ENCODE data around the gene HSPA1B.

- TF ChIP-seq, protein P1, sequence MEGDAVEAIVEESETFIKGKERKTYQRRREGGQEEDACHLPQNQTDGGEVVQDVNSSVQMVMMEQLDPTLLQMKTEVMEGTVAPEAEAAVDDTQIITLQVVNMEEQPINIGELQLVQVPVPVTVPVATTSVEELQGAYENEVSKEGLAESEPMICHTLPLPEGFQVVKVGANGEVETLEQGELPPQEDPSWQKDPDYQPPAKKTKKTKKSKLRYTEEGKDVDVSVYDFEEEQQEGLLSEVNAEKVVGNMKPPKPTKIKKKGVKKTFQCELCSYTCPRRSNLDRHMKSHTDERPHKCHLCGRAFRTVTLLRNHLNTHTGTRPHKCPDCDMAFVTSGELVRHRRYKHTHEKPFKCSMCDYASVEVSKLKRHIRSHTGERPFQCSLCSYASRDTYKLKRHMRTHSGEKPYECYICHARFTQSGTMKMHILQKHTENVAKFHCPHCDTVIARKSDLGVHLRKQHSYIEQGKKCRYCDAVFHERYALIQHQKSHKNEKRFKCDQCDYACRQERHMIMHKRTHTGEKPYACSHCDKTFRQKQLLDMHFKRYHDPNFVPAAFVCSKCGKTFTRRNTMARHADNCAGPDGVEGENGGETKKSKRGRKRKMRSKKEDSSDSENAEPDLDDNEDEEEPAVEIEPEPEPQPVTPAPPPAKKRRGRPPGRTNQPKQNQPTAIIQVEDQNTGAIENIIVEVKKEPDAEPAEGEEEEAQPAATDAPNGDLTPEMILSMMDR (IDR thresholded peaks at IDR 0.05 in 4 of 5, conservative IDR thresholded peaks at IDR 0.05 in 1 of 5): no peak
- no peak for TF ChIP-seq POLR2A (IDR thresholded peaks at IDR 0.05)
Measured at GRCh38 chr6:31859923-31860322, 32.4 kb downstream of the HSPA1B start.
